Activated CD4-positive, alpha-beta T cell treated with anti-CD3 and anti-CD28 coated beads, Interleukin-2, amount 50 U/mL, for 16 hours (primary cell): Measurements from ENCODE around the gene TWF2.

Source experiments
- DNase-seq: peaks from one replicate; pipeline ENCODE4 v3.0.0-alpha.2; 2020

The TWF2 gene

GRCh38 chr3:52198643-52199608 is 40.0 kb downstream of the TWF2 start:
- no peak for DNase-seq

- DNase-seq, result peak; percentile 94
Measured at GRCh38 chr3:52197842-52198625, 40.9 kb downstream of the TWF2 start, which contains the start of gene ALAS1. TSS of gene ALAS1 (plus strand) at chr3:52198160. CDS start at chr3:52199242, 1,082 bp downstream.

- DNase-seq, result no peak
Measured at GRCh38 chr3:52197499-52197841, 41.5 kb downstream of the TWF2 start.

- DNase-seq, result no peak
Measured at GRCh38 chr3:52196977-52197376, 42.0 kb downstream of the TWF2 start.

GRCh38 chr3:52195823-52196331 is 43.1 kb downstream of the TWF2 start:
- no peak for DNase-seq

- DNase-seq, result no peak
Measured at GRCh38 chr3:52195291-52195597, 43.7 kb downstream of the TWF2 start.

GRCh38 chr3:52194485-52195290 is 44.3 kb downstream of the TWF2 start:
- no peak for DNase-seq

GRCh38 chr3:52193065-52193464 is 45.9 kb downstream of the TWF2 start:
- DNase-seq, result no peak

GRCh38 chr3:52191663-52192062 is 47.3 kb downstream of the TWF2 start:
- DNase-seq, result no peak

GRCh38 chr3:52190294-52191074 is 48.5 kb downstream of the TWF2 start:
- no peak for DNase-seq

GRCh38 chr3:52188556-52188955 is 50.4 kb downstream of the TWF2 start:
- no peak for DNase-seq

GRCh38 chr3:52186729-52187128 is 52.2 kb downstream of the TWF2 start:
- DNase-seq, result no peak

- DNase-seq, result no peak
Measured at GRCh38 chr3:52185837-52186236, 53.1 kb downstream of the TWF2 start.

GRCh38 chr3:52185311-52185710 is 53.6 kb downstream of the TWF2 start:
- DNase-seq, result no peak

GRCh38 chr3:52184690-52185089 is 54.3 kb downstream of the TWF2 start:
- DNase-seq, result no peak

GRCh38 chr3:52183786-52184445 is 55.0 kb downstream of the TWF2 start:
- DNase-seq, result no peak

GRCh38 chr3:52182691-52183090 is 56.3 kb downstream of the TWF2 start:
- DNase-seq, result no peak

GRCh38 chr3:52182196-52182595 is 56.8 kb downstream of the TWF2 start:
- DNase-seq, result no peak

GRCh38 chr3:52181543-52181942 is 57.4 kb downstream of the TWF2 start:
- no peak for DNase-seq
